ENCODE results near the gene ARFGAP2. TPM values are rescaled to one million over a fixed set of nuclear protein-coding genes. Genes with fewer than 3 reads are reported as not detected.

Gene ARFGAP2
- total and polyA plus RNA-seq, 5 donors from 2014 or later, result 102 to 169 (median 110) TPM

DNA sequence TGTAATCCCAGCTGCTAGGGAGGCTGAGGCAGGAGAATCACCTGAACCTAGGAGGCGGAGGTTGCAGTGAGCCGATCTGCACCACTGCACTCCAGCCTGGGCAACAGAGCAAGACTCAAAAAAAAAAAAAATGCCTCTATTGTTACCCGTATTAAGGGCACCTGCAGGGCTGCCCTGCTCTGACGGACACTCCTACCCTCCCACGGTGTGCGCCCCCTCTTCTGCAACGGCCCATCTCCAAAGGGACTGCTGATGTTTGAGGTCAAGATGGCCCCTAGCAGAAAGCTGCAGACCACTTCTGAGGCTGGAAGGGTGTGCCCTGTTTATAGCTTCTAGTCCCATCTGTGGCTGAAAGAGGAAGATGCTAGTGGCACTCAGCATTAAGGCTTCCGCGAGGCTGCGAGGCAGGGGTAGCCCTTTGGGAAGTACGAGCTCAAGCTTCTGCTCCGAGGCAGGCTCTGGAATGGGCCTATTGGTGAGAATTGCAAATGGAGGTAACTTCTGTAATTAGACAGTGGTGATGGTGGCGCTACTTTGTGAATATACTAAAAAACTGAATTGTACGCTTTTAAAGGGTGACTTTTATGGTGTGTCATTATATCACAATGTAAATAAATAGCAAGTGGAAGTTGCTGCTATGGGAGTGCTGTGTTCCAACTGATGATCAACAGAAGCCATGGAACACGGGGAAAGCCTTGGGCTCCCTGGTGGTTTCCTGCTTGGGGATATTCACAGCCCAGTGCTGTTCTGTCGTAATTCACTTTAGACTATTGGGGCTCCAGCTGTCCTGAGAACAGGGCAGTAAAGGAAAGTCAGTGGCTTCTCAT lies 24.3 kb downstream of the ARFGAP2 start:
- DNase-seq, result no peak
- no peaks in the 10 kb centered on the region for H3K9me3 Mint-ChIP-seq
- H3K9me3 ChIP-seq (ENCODE audit: control insufficient read depth in 2 of 2, low read length in 2 of 2), result no peaks in the 10 kb centered on the region
- peak overlapping the region in 1 of 3 donors; percentile 72 for H3K27ac Mint-ChIP-seq
- H3K36me3 Mint-ChIP-seq, result no peaks in the 10 kb centered on the region
- peaks cover 2% of the 10 kb centered on the region for H3K36me3 ChIP-seq (ENCODE audit: control insufficient read depth, insufficient read depth, low read length)
- no peaks in the 10 kb centered on the region for H3K27me3 ChIP-seq (ENCODE audit: control insufficient read depth, insufficient read depth, low read length)
- peaks cover 7 to 42% (median 22%) of the 10 kb centered on the region in 4 donors for H3K4me1 Mint-ChIP-seq
- no peak overlapping the region for H3K27ac ChIP-seq (ENCODE audit: insufficient read depth, low read length, poor library complexity, severe bottlenecking)
- H3K4me3 Mint-ChIP-seq, result no peak overlapping the region
- H3K27me3 Mint-ChIP-seq, result no peaks in the 10 kb centered on the region
- H3K4me1 ChIP-seq (ENCODE audit: control insufficient read depth, insufficient read depth, low read length, poor library complexity, severe bottlenecking), result peaks cover 27% of the 10 kb centered on the region
- no peak overlapping the region for H3K4me3 ChIP-seq (ENCODE audit: low read depth, low read length)
- no peak for ATAC-seq (ENCODE audit: low read depth in 2 of 2)

DNA sequence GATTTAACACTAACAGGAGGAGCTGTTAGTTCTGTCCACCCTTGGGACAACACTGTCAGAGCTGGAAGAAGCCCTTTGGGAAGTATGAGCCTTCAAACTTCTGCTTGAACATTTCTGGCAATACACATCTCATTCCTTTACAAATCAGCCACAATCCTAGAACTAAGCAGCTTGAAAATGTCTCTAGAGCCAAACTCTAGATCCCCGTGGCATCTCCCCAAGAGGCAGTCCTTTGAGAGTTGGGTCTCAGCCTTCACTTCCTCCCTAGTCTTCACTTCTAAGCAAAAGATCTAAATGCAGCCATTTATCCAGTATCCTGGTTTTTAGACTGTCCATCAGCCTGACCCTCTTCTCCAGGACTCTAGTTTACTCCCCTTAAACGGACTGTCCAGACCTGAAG lies 26.9 kb downstream of the ARFGAP2 start:
- ATAC-seq (ENCODE audit: low read depth in 2 of 2) (no peak), DNase-seq (no peak)
- H3K27me3 ChIP-seq (ENCODE audit: control insufficient read depth, insufficient read depth, low read length), result no peaks in the 10 kb centered on the region
- H3K4me1 Mint-ChIP-seq, result peaks cover 7 to 30% (median 13%) of the 10 kb centered on the region in 4 donors
- H3K9me3 Mint-ChIP-seq, result no peaks in the 10 kb centered on the region
- H3K4me3 Mint-ChIP-seq, result no peak overlapping the region
- peak overlapping the region in 2 of 3 donors; percentile 67 to 72 for H3K27ac Mint-ChIP-seq
- no peaks in the 10 kb centered on the region for H3K9me3 ChIP-seq (ENCODE audit: control insufficient read depth in 2 of 2, low read length in 2 of 2)
- no peaks in the 10 kb centered on the region for H3K27me3 Mint-ChIP-seq
- H3K4me1 ChIP-seq (ENCODE audit: control insufficient read depth, insufficient read depth, low read length, poor library complexity, severe bottlenecking), result peaks cover 16% of the 10 kb centered on the region
- no peak overlapping the region for H3K4me3 ChIP-seq (ENCODE audit: low read depth, low read length)
- H3K36me3 ChIP-seq (ENCODE audit: control insufficient read depth, insufficient read depth, low read length), result peaks cover 2% of the 10 kb centered on the region
- no peaks in the 10 kb centered on the region for H3K36me3 Mint-ChIP-seq
- H3K27ac ChIP-seq (ENCODE audit: insufficient read depth, low read length, poor library complexity, severe bottlenecking), result no peak overlapping the region

DNA sequence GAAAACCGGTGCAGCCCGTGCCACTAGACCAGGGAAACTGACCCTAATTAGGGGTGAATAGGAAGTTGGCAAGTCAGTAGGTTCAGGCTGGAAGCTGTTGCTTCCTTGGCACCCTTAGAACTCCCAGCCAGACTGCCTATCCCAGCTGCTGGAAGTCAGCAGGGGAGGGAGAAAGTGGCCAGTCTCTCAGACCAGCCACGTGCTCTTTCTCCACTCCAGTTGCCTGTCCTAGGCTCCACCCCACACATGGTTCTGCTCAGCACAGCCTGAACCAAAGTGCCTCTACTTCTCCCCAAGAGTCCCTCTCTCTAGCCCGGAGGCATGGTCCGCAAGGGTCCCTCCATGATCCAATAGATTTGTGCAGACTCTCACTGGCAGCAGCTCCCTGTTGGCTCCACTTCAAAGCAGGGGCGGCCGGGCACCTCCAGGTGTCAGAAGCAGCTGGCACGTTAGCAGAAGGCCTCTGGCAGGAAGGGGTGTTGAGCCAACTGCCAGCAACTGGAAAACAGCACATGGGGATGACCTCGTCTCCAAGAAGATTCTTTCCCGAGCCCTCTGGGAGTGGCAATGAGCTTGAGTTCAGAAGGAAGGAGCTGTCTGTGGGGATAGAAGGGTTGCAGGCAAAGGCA lies 27.7 kb downstream of the ARFGAP2 start:
- Mint-ChIP-seq H3K4me3 (no peak overlapping the region), H3K9me3 (no peaks in the 10 kb centered on the region), H3K27me3 (no peaks in the 10 kb centered on the region), H3K36me3 (no peaks in the 10 kb centered on the region), H3K27ac (no peak overlapping the region), H3K4me1 (peaks cover 7 to 23% (median 10%) of the 10 kb centered on the region in 4 donors)
- H3K27me3 ChIP-seq (ENCODE audit: control insufficient read depth, insufficient read depth, low read length), result no peaks in the 10 kb centered on the region
- peaks cover 2% of the 10 kb centered on the region for H3K36me3 ChIP-seq (ENCODE audit: control insufficient read depth, insufficient read depth, low read length)
- peaks cover 10% of the 10 kb centered on the region for H3K4me1 ChIP-seq (ENCODE audit: control insufficient read depth, insufficient read depth, low read length, poor library complexity, severe bottlenecking)
- ATAC-seq (ENCODE audit: low read depth in 2 of 2) (no peak), DNase-seq (no peak)
- H3K27ac ChIP-seq (ENCODE audit: insufficient read depth, low read length, poor library complexity, severe bottlenecking), result no peak overlapping the region
- no peak overlapping the region for H3K4me3 ChIP-seq (ENCODE audit: low read depth, low read length)
- H3K9me3 ChIP-seq (ENCODE audit: control insufficient read depth in 2 of 2, low read length in 2 of 2), result no peaks in the 10 kb centered on the region

DNA sequence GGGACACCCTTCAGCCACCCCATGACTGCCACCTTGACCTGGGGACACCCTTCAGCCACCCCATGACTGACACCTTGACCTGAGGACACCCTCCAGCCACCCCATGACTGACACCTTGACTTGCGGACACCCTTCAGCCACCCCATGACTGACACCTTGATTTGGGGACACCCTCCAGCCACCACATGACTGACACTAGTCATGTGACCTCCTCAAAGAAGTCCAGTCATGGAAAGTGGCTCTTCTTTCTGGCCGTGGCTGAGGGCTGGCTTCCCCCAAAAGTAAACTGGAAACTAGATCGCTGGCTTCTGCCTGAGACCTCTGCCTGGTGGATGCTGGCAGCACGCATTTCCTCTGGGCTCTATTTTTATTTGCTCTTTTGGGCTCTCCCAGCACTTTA lies 28.4 kb downstream of the ARFGAP2 start:
- H3K36me3 ChIP-seq (ENCODE audit: control insufficient read depth, insufficient read depth, low read length), result peaks cover 2% of the 10 kb centered on the region
- no peaks in the 10 kb centered on the region for H3K27me3 Mint-ChIP-seq
- no peaks in the 10 kb centered on the region for H3K9me3 ChIP-seq (ENCODE audit: control insufficient read depth in 2 of 2, low read length in 2 of 2)
- no peak overlapping the region for H3K4me3 ChIP-seq (ENCODE audit: low read depth, low read length)
- peaks cover 4 to 15% (median 4%) of the 10 kb centered on the region in 4 donors for H3K4me1 Mint-ChIP-seq
- peak overlapping the region in 1 of 3 donors; percentile 36 for H3K27ac Mint-ChIP-seq
- peaks cover 2% of the 10 kb centered on the region for H3K36me3 Mint-ChIP-seq
- no peaks in the 10 kb centered on the region for H3K27me3 ChIP-seq (ENCODE audit: control insufficient read depth, insufficient read depth, low read length)
- no peak for DNase-seq
- no peak overlapping the region for H3K27ac ChIP-seq (ENCODE audit: insufficient read depth, low read length, poor library complexity, severe bottlenecking)
- no peak for ATAC-seq (ENCODE audit: low read depth in 2 of 2)
- peaks cover 4% of the 10 kb centered on the region for H3K4me1 ChIP-seq (ENCODE audit: control insufficient read depth, insufficient read depth, low read length, poor library complexity, severe bottlenecking)
- H3K9me3 Mint-ChIP-seq, result no peaks in the 10 kb centered on the region
- H3K4me3 Mint-ChIP-seq, result no peak overlapping the region

DNA sequence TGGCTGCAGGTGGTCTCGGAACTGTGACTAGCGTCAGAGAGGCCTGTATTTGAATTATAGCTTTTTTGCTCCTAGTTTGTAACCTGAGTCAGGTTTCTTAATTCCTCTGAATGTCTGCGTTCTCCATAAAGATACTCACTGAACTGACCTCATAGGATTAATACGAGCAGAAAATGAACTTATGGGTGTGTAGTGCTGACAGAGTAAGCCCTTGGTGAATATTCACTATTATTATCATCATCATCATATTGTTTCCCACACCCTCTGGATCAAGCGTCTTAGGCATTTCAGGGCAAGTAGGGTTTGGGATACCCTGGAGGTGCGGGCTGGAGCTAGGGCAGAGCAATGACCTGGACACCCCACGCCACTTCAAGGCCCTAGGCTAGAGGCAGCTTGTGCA lies 29.0 kb downstream of the ARFGAP2 start:
- ATAC-seq (ENCODE audit: low read depth in 2 of 2), result no peak
- peaks cover 2% of the 10 kb centered on the region for H3K36me3 ChIP-seq (ENCODE audit: control insufficient read depth, insufficient read depth, low read length)
- DNase-seq, result no peak
- peaks cover 0 to 11% (median 0%) of the 10 kb centered on the region in 4 donors for H3K4me1 Mint-ChIP-seq
- no peaks in the 10 kb centered on the region for H3K9me3 Mint-ChIP-seq
- no peaks in the 10 kb centered on the region for H3K27me3 Mint-ChIP-seq
- no peak overlapping the region for H3K4me3 ChIP-seq (ENCODE audit: low read depth, low read length)
- H3K4me1 ChIP-seq (ENCODE audit: control insufficient read depth, insufficient read depth, low read length, poor library complexity, severe bottlenecking), result no peaks in the 10 kb centered on the region
- H3K27ac Mint-ChIP-seq, result peak overlapping the region in 1 of 3 donors; percentile 36
- H3K27me3 ChIP-seq (ENCODE audit: control insufficient read depth, insufficient read depth, low read length), result no peaks in the 10 kb centered on the region
- no peaks in the 10 kb centered on the region for H3K9me3 ChIP-seq (ENCODE audit: control insufficient read depth in 2 of 2, low read length in 2 of 2)
- H3K27ac ChIP-seq (ENCODE audit: insufficient read depth, low read length, poor library complexity, severe bottlenecking), result no peak overlapping the region
- H3K4me3 Mint-ChIP-seq, result no peak overlapping the region
- H3K36me3 Mint-ChIP-seq, result peaks cover 6% of the 10 kb centered on the region

DNA sequence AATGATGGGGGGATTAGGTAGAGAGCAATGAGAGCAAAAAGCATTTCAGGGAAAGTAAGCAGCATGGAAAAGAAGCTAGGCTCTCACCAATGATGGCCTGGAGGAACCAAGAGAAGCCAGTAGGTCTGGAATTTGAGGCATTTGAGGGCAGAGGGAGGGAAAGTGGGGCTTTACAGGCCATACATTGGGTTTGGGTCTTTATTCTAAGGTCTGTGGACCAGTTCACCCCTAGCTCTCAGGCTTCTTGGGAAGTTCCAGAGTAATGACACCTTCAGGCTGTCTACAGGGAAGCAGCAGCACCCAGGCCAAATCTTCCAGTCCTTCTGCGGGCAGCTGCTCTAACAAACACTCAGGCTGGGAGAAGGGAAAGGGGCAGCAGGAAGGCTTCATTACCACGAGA lies 29.4 kb downstream of the ARFGAP2 start:
- no peak for DNase-seq
- Histone ChIP-seq H3K4me3 (ENCODE audit: low read depth, low read length) (no peak overlapping the region), H3K27me3 (ENCODE audit: control insufficient read depth, insufficient read depth, low read length) (no peaks in the 10 kb centered on the region), H3K9me3 (ENCODE audit: control insufficient read depth in 2 of 2, low read length in 2 of 2) (no peaks in the 10 kb centered on the region), H3K36me3 (ENCODE audit: control insufficient read depth, insufficient read depth, low read length) (peaks cover 2% of the 10 kb centered on the region), H3K27ac (ENCODE audit: insufficient read depth, low read length, poor library complexity, severe bottlenecking) (no peak overlapping the region), H3K4me1 (ENCODE audit: control insufficient read depth, insufficient read depth, low read length, poor library complexity, severe bottlenecking) (no peaks in the 10 kb centered on the region)
- H3K27ac Mint-ChIP-seq, result no peak overlapping the region
- no peak overlapping the region for H3K4me3 Mint-ChIP-seq
- no peaks in the 10 kb centered on the region for H3K27me3 Mint-ChIP-seq
- H3K9me3 Mint-ChIP-seq, result no peaks in the 10 kb centered on the region
- H3K4me1 Mint-ChIP-seq, result peaks cover 0 to 8% (median 0%) of the 10 kb centered on the region in 4 donors
- ATAC-seq (ENCODE audit: low read depth in 2 of 2), result no peak
- H3K36me3 Mint-ChIP-seq, result peaks cover 6% of the 10 kb centered on the region

DNA sequence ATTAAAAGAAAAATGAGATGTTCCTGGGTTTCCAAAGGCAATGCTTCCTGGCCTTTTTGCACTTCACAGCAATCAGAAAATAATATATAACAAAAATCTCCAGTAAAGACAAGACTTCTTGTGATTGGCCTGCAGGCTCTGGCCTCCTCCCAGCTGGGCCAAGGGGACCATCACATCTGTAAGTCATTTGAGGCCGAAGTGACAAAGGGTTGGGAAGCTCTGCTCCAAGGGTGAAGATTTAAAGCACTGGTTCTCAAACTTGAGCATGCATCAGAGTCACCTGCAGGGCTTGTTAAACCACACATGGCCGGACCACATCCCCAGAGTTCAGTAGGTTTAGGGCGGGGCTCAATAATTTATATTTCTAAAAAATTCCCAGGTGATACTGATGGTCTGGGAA lies 32.1 kb downstream of the ARFGAP2 start:
- ATAC-seq (ENCODE audit: low read depth in 2 of 2) (no peak), DNase-seq (no peak)
- no peaks in the 10 kb centered on the region for H3K9me3 Mint-ChIP-seq
- no peaks in the 10 kb centered on the region for H3K27me3 ChIP-seq (ENCODE audit: control insufficient read depth, insufficient read depth, low read length)
- no peak overlapping the region for H3K4me3 Mint-ChIP-seq
- H3K4me1 Mint-ChIP-seq, result no peaks in the 10 kb centered on the region
- H3K4me1 ChIP-seq (ENCODE audit: control insufficient read depth, insufficient read depth, low read length, poor library complexity, severe bottlenecking), result no peaks in the 10 kb centered on the region
- no peaks in the 10 kb centered on the region for H3K9me3 ChIP-seq (ENCODE audit: control insufficient read depth in 2 of 2, low read length in 2 of 2)
- H3K27me3 Mint-ChIP-seq, result no peaks in the 10 kb centered on the region
- H3K27ac ChIP-seq (ENCODE audit: insufficient read depth, low read length, poor library complexity, severe bottlenecking), result no peak overlapping the region
- H3K36me3 Mint-ChIP-seq, result peaks cover 6% of the 10 kb centered on the region
- no peak overlapping the region for H3K4me3 ChIP-seq (ENCODE audit: low read depth, low read length)
- H3K36me3 ChIP-seq (ENCODE audit: control insufficient read depth, insufficient read depth, low read length), result no peaks in the 10 kb centered on the region
- H3K27ac Mint-ChIP-seq, result peak overlapping the region in 1 of 3 donors; percentile 69
